A549 (cell line): ENCODE results near the gene LARGE2.

Experiments used
- EHMT2 ChIP-seq: fragments of 200-600 bp; sonication (generic); IDR thresholded peaks from 2 replicates; pipeline ENCODE4 v1.6.1; 2016; ENCODE audit warnings: antibody characterized with exemption, low read depth, mild to moderate bottlenecking, moderate library complexity
- HDAC2 ChIP-seq: fragments of 200-600 bp; sonication (generic); IDR thresholded peaks from 2 replicates; pipeline ENCODE4 v1.6.1; 2016
- KDM5A ChIP-seq: fragments of 200-600 bp; sonication (generic); IDR thresholded peaks from 2 replicates; pipeline ENCODE4 v1.6.1; 2016; ENCODE audit warnings: antibody characterized with exemption, mild to moderate bottlenecking
- POLR2A ChIP-seq: IDR thresholded peaks from 2 replicates; pipeline ENCODE4 v1.6.1; 2012; ENCODE audit warnings: mild to moderate bottlenecking, low read length
- RCOR1 ChIP-seq: fragments of 150-350 bp; IDR thresholded peaks from 2 replicates; pipeline ENCODE4 v1.6.1; 2014; ENCODE audit warnings: antibody characterized with exemption, low read length, low read depth
- RFX5 ChIP-seq: fragments of 450-650 bp; IDR thresholded peaks from 2 replicates; pipeline ENCODE4 v1.7.1; 2014; ENCODE audit warnings: antibody characterized with exemption, mild to moderate bottlenecking, moderate library complexity
- RNF2 ChIP-seq: fragments of 200-600 bp; sonication (generic); IDR thresholded peaks from 2 replicates; pipeline ENCODE4 v1.6.1; 2016; ENCODE audit warnings: low read depth, mild to moderate bottlenecking, antibody characterized with exemption, moderate library complexity, borderline replicate concordance
- SMC3 ChIP-seq: fragments of >200 bp; sonication (Bioruptor Twin); formaldehyde crosslinking; IDR thresholded peaks from 3 replicates; pipeline ENCODE4 v1.6.1; 2018; ENCODE audit warnings: inconsistent platforms
- ZSCAN20 ChIP-seq: fragments of 250-450 bp; sonication (Bioruptor Pico); IDR thresholded peaks from 2 replicates; pipeline ENCODE4 v1.8.0; 2022; ENCODE audit warnings: mild to moderate bottlenecking, moderate library complexity
- TF ChIP-seq, protein P1 (sequence below): fragments of 200-600 bp; sonication (generic); IDR thresholded peaks from 2 replicates; pipeline ENCODE4 v1.6.1; 2016; ENCODE audit warnings: antibody characterized with exemption, mild to moderate bottlenecking, moderate library complexity
- TF ChIP-seq, protein P2 (sequence below): fragments of >200 bp; sonication (Bioruptor Twin); formaldehyde crosslinking; IDR thresholded peaks from 3 replicates; pipeline ENCODE4 v1.5.1; 2016
- TF ChIP-seq, protein P3 (sequence below): fragments of 450-650 bp; IDR thresholded peaks from 2 replicates; pipeline ENCODE4 v1.6.1; 2014; ENCODE audit warnings: antibody characterized with exemption

DNA sequence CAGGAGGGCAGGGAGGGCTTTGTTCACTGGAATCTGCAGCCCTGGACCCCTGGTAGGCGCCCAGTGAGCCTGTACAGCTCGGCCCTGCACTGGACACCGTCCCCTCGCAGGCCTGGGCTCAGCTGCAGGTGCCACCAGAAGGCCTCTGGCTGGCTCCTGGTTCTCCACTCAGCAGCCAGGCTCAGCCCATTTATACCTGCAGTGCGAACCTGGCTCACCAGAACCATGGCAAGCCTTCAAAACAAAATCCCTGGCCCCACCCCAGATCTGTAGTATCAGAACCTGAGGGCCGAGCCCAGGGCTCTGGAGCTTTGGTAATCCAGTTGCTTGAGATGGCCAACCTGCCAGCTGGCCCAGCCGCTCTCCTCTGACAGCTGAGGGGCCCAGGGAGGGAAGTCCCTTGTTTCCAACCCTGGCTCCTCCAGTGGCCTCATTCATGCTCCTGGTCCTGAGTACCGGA lies 14.5 kb upstream of the LARGE2 start:
- no peak for TF ChIP-seq POLR2A
- TF ChIP-seq, protein P1, sequence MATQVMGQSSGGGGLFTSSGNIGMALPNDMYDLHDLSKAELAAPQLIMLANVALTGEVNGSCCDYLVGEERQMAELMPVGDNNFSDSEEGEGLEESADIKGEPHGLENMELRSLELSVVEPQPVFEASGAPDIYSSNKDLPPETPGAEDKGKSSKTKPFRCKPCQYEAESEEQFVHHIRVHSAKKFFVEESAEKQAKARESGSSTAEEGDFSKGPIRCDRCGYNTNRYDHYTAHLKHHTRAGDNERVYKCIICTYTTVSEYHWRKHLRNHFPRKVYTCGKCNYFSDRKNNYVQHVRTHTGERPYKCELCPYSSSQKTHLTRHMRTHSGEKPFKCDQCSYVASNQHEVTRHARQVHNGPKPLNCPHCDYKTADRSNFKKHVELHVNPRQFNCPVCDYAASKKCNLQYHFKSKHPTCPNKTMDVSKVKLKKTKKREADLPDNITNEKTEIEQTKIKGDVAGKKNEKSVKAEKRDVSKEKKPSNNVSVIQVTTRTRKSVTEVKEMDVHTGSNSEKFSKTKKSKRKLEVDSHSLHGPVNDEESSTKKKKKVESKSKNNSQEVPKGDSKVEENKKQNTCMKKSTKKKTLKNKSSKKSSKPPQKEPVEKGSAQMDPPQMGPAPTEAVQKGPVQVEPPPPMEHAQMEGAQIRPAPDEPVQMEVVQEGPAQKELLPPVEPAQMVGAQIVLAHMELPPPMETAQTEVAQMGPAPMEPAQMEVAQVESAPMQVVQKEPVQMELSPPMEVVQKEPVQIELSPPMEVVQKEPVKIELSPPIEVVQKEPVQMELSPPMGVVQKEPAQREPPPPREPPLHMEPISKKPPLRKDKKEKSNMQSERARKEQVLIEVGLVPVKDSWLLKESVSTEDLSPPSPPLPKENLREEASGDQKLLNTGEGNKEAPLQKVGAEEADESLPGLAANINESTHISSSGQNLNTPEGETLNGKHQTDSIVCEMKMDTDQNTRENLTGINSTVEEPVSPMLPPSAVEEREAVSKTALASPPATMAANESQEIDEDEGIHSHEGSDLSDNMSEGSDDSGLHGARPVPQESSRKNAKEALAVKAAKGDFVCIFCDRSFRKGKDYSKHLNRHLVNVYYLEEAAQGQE: no peak
- TF ChIP-seq, protein P2, sequence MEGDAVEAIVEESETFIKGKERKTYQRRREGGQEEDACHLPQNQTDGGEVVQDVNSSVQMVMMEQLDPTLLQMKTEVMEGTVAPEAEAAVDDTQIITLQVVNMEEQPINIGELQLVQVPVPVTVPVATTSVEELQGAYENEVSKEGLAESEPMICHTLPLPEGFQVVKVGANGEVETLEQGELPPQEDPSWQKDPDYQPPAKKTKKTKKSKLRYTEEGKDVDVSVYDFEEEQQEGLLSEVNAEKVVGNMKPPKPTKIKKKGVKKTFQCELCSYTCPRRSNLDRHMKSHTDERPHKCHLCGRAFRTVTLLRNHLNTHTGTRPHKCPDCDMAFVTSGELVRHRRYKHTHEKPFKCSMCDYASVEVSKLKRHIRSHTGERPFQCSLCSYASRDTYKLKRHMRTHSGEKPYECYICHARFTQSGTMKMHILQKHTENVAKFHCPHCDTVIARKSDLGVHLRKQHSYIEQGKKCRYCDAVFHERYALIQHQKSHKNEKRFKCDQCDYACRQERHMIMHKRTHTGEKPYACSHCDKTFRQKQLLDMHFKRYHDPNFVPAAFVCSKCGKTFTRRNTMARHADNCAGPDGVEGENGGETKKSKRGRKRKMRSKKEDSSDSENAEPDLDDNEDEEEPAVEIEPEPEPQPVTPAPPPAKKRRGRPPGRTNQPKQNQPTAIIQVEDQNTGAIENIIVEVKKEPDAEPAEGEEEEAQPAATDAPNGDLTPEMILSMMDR: no peak
- TF ChIP-seq, protein P3, sequence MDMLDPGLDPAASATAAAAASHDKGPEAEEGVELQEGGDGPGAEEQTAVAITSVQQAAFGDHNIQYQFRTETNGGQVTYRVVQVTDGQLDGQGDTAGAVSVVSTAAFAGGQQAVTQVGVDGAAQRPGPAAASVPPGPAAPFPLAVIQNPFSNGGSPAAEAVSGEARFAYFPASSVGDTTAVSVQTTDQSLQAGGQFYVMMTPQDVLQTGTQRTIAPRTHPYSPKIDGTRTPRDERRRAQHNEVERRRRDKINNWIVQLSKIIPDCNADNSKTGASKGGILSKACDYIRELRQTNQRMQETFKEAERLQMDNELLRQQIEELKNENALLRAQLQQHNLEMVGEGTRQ: no peak
- no peak for TF ChIP-seq RFX5
- no peak for TF ChIP-seq KDM5A
- no peak for TF ChIP-seq ZSCAN20 (CRISPR knock-in tag)
- no peak for TF ChIP-seq RCOR1
- no peak for TF ChIP-seq EHMT2
- no peak for TF ChIP-seq HDAC2
- TF ChIP-seq RNF2: no peak
- TF ChIP-seq SMC3: no peak
